CD14-positive monocyte (primary cell): ENCODE data around the gene WDR82. TPM values are rescaled to one million over a fixed set of nuclear protein-coding genes. Genes with fewer than 3 reads are reported as not detected.

Experiments
- DNase-seq, 3 donors: peaks; one replicate each; pipeline ENCODE4 v3.0.0-alpha.2; 2011 to 2022
- H2AFZ ChIP-seq: 2 replicates; pipeline ENCODE4 v1.6.0; 2012; ENCODE audit warnings: mild to moderate bottlenecking, low read depth, low read length, inconsistent platforms; ENCODE audit not compliant: insufficient read depth, poor library complexity, severe bottlenecking
- H3K27ac ChIP-seq, 2 donors: 1 replicate in 1 of 2; 2 replicates in 1 of 2; pipeline ENCODE4 v1.5.1; 2012 to 2013; ENCODE audit warnings: low read length in 2 of 2, control low read depth in 1 of 2, inconsistent platforms in 1 of 2, low read depth in 1 of 2, mild to moderate bottlenecking in 1 of 2
- H3K27me3 ChIP-seq, 2 donors: one replicate each; pipeline versions ENCODE4 v1.6.0 to v1.6.1; 2011 to 2013; ENCODE audit warnings: low read length in 2 of 2; ENCODE audit not compliant: control insufficient read depth in 2 of 2, insufficient read depth in 2 of 2
- H3K36me3 ChIP-seq, 2 donors: replicated peaks in 1 of 2; 1 replicate in 1 of 2; 2 replicates in 1 of 2; pipeline versions ENCODE4 v1.5.1 to v1.6.1; 2012 to 2013; ENCODE audit warnings: low read length in 2 of 2, control low read depth in 1 of 2, inconsistent platforms in 1 of 2, mild to moderate bottlenecking in 1 of 2; ENCODE audit not compliant: insufficient read depth in 2 of 2, control insufficient read depth in 1 of 2
- H3K4me1 ChIP-seq, 2 donors: 1 replicate in 1 of 2; 2 replicates in 1 of 2; pipeline versions ENCODE4 v1.5.1 to v1.6.1; 2012 to 2013; ENCODE audit warnings: low read length in 2 of 2, control low read depth in 1 of 2, inconsistent platforms in 1 of 2, mild to moderate bottlenecking in 1 of 2, moderate library complexity in 1 of 2; ENCODE audit not compliant: insufficient read depth in 2 of 2, control insufficient read depth in 1 of 2
- H3K4me2 ChIP-seq: replicated peaks from 2 replicates; pipeline ENCODE3; 2012; ENCODE audit warnings: low read length, moderate library complexity, mild to moderate bottlenecking; ENCODE audit not compliant: poor library complexity, severe bottlenecking; ENCODE audit errors: extremely low read depth
- H3K4me3 ChIP-seq, 3 experiments: fragments of 200-600 bp in 1 of 3; sonication (generic) in 1 of 3; replicated peaks in 1 of 3; 1 replicate in 2 of 3; 2 replicates in 1 of 3; pipeline ENCODE4 v1.5.1; 2011 to 2013; ENCODE audit warnings: low read length in 3 of 3, mild to moderate bottlenecking in 3 of 3, control low read depth in 2 of 3, low read depth in 2 of 3, inconsistent platforms in 1 of 3, moderate library complexity in 1 of 3
- H3K79me2 ChIP-seq: 2 replicates; pipeline ENCODE4 v1.6.0; 2012; ENCODE audit warnings: mild to moderate bottlenecking, control low read depth, inconsistent platforms, low read length, moderate library complexity; ENCODE audit not compliant: insufficient read depth
- H3K9ac ChIP-seq: 2 replicates; pipeline ENCODE4 v1.6.0; 2017; ENCODE audit warnings: low read length, mild to moderate bottlenecking; ENCODE audit not compliant: insufficient read depth, poor library complexity, severe bottlenecking
- H3K9me3 ChIP-seq, 2 donors: replicated peaks in 1 of 2; 1 replicate in 1 of 2; 2 replicates in 1 of 2; pipeline versions ENCODE4 v1.5.1 to v1.6.1; 2012 to 2013; ENCODE audit warnings: low read length in 2 of 2, control low read depth in 1 of 2; ENCODE audit not compliant: control insufficient read depth in 1 of 2, insufficient read depth in 1 of 2
- H4K20me1 ChIP-seq: 2 replicates; pipeline ENCODE4 v1.6.0; 2012; ENCODE audit warnings: mild to moderate bottlenecking, low read length, control low read depth, moderate library complexity; ENCODE audit not compliant: insufficient read depth
- H3K27ac Mint-ChIP-seq, 7 donors: one replicate each; pipeline ENCODE4 v1.8.0; 2020; ENCODE audit warnings: mild to moderate bottlenecking in 7 of 7, mixed read lengths in 7 of 7, moderate library complexity in 6 of 7, inconsistent platforms in 2 of 7
- H3K27me3 Mint-ChIP-seq, 3 donors: one replicate each; pipeline ENCODE4 v1.8.0; 2021 to 2022; ENCODE audit warnings: low read depth in 3 of 3, mild to moderate bottlenecking in 3 of 3, mixed read lengths in 3 of 3, moderate library complexity in 3 of 3, inconsistent platforms in 1 of 3
- H3K36me3 Mint-ChIP-seq, 2 donors: one replicate each; pipeline ENCODE4 v1.8.0; 2020; ENCODE audit warnings: mixed read lengths in 2 of 2, inconsistent platforms in 1 of 2, mild to moderate bottlenecking in 1 of 2
- H3K4me1 Mint-ChIP-seq: one replicate; pipeline ENCODE4 v1.8.0; 2020; ENCODE audit warnings: mild to moderate bottlenecking, mixed read lengths
- H3K4me3 Mint-ChIP-seq, 2 donors: one replicate each; pipeline ENCODE4 v1.8.0; 2020; ENCODE audit warnings: mild to moderate bottlenecking in 2 of 2, mixed read lengths in 2 of 2, moderate library complexity in 1 of 2
- H3K9me3 Mint-ChIP-seq, 7 donors: one replicate each; pipeline ENCODE4 v1.8.0; 2020 to 2022; ENCODE audit warnings: mixed read lengths in 7 of 7, mild to moderate bottlenecking in 6 of 7, moderate library complexity in 6 of 7, inconsistent platforms in 2 of 7
- WGBS: methylation state at CpG from one replicate; pipeline ENCODE4 v1.1.5; 2013; ENCODE audit warnings: missing lambda C conversion rate; ENCODE audit not compliant: insufficient coverage; 5-methylcytosine and 5-hydroxymethylcytosine counted together
- intact Hi-C, 2 donors: fragments of 100-400 bp; cut with micrococcal nuclease; formaldehyde crosslinking; loops; one replicate each; pipeline versions ENCODE4 v1.15.0 to v1.15.1; 2023
- polyA plus RNA-seq, 3 donors: library from polyadenylated mRNA; depleted of rRNA in 1 of 3; unstranded in 2 of 3; stranded (reverse) in 1 of 3; fragments of 300-500 nt in 2 of 3; fragments of >200 nt in 1 of 3; fragmentation: Illumina TruSeq in 2 of 3; gene quantifications; 1 replicate in 2 of 3; 2 replicates in 1 of 3; pipeline ENCODE4 v1.2.3, GENCODE V29; 2012 to 2021
- TF ChIP-seq, protein P1 (sequence below): fragments of 200-600 bp; IDR thresholded peaks from one replicate; pipeline ENCODE4 v1.8.0; 2022; ENCODE audit warnings: antibody characterized with exemption, mild to moderate bottlenecking

The WDR82 gene
- polyA plus RNA-seq, 3 donors: 27.3 to 33.4 (median 32.3) TPM

DNA sequence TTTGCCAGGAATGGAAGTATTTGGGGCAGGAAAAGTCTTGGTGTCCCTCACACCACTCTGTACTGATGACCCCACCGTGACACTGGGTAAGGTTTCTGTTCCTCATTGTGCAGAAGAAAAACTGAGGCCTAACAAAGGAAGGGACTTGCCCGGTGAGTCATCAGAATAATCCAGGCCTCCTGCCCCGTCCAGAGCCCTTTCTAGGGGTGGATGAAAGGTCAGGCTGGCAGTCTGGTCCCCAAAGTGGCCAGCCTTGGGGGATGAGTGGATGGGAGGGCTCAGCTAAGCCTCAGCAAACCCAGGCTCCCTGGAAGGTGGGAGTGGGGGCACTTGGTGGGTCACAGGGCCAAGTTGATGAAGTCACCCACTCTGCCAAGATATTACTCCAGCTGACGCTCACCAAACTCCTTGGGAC lies 35.3 kb upstream of the WDR82 start:
- Histone ChIP-seq H3K4me3 (peak overlapping the region in 1 of 3 experiments; percentile 54), H3K36me3 (peaks cover 10 to 23% of the 10 kb centered on the region in 2 donors), H2AFZ (no peak overlapping the region), H3K4me1 (peaks cover 41 to 44% of the 10 kb centered on the region in 2 donors), H3K27ac (peak overlapping the region; percentile 76 to 83), H3K4me2 (peak overlapping the region; percentile 37), H3K9ac (no peak overlapping the region), H4K20me1 (no peaks in the 10 kb centered on the region), H3K9me3 (no peaks in the 10 kb centered on the region), H3K79me2 (peaks cover 3% of the 10 kb centered on the region), H3K27me3 (no peaks in the 10 kb centered on the region)
- peak overlapping the region; percentile 92 to 99 (median 95) for H3K27ac Mint-ChIP-seq
- H3K4me1 Mint-ChIP-seq: peaks cover 55% of the 10 kb centered on the region
- peak; percentile 89 to 95 (median 93) for DNase-seq
- TF ChIP-seq, protein P1, sequence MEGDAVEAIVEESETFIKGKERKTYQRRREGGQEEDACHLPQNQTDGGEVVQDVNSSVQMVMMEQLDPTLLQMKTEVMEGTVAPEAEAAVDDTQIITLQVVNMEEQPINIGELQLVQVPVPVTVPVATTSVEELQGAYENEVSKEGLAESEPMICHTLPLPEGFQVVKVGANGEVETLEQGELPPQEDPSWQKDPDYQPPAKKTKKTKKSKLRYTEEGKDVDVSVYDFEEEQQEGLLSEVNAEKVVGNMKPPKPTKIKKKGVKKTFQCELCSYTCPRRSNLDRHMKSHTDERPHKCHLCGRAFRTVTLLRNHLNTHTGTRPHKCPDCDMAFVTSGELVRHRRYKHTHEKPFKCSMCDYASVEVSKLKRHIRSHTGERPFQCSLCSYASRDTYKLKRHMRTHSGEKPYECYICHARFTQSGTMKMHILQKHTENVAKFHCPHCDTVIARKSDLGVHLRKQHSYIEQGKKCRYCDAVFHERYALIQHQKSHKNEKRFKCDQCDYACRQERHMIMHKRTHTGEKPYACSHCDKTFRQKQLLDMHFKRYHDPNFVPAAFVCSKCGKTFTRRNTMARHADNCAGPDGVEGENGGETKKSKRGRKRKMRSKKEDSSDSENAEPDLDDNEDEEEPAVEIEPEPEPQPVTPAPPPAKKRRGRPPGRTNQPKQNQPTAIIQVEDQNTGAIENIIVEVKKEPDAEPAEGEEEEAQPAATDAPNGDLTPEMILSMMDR: no peak
- H3K4me3 Mint-ChIP-seq: peak overlapping the region; percentile 39 to 64
- peaks cover 3 to 11% (median 5%) of the 10 kb centered on the region in 3 donors for H3K27me3 Mint-ChIP-seq
- peaks cover 27 to 50% of the 10 kb centered on the region in 2 donors for H3K36me3 Mint-ChIP-seq
- 0% methylated on average over 2 of the region's 4 CpGs for WGBS
- intact Hi-C loops: no loop called here
- no peaks in the 10 kb centered on the region for H3K9me3 Mint-ChIP-seq

GRCh38 chr3:52313188-52313773 lies 34.8 kb upstream of the WDR82 start:
- Mint-ChIP-seq H3K36me3 (peaks cover 29 to 49% of the 10 kb centered on the region in 2 donors), H3K4me1 (peaks cover 53% of the 10 kb centered on the region), H3K4me3 (peak overlapping the region in 1 of 2 donors; percentile 64), H3K9me3 (no peaks in the 10 kb centered on the region), H3K27ac (peak overlapping the region; percentile 92 to 99 (median 95)), H3K27me3 (peaks cover 3 to 7% (median 4%) of the 10 kb centered on the region in 3 donors)
- H3K79me2 ChIP-seq: peaks cover 3% of the 10 kb centered on the region
- peaks cover 41 to 44% of the 10 kb centered on the region in 2 donors for H3K4me1 ChIP-seq
- no peaks in the 10 kb centered on the region for H3K9me3 ChIP-seq
- no CpG with 5 or more reads among the region's 2 CpGs for WGBS
- peak overlapping the region in 1 of 3 experiments; percentile 54 for H3K4me3 ChIP-seq
- peak overlapping the region; percentile 37 for H3K4me2 ChIP-seq
- H3K9ac ChIP-seq: no peak overlapping the region
- intact Hi-C loops: no loop called here
- H4K20me1 ChIP-seq: no peaks in the 10 kb centered on the region
- no peak for DNase-seq
- TF ChIP-seq, protein P1: no peak
- peak overlapping the region; percentile 76 to 83 for H3K27ac ChIP-seq
- H3K27me3 ChIP-seq: no peaks in the 10 kb centered on the region
- peaks cover 10 to 25% of the 10 kb centered on the region in 2 donors for H3K36me3 ChIP-seq
- no peak overlapping the region for H2AFZ ChIP-seq
